ENCODE measurements around the gene PPP1R2C.

DNA sequence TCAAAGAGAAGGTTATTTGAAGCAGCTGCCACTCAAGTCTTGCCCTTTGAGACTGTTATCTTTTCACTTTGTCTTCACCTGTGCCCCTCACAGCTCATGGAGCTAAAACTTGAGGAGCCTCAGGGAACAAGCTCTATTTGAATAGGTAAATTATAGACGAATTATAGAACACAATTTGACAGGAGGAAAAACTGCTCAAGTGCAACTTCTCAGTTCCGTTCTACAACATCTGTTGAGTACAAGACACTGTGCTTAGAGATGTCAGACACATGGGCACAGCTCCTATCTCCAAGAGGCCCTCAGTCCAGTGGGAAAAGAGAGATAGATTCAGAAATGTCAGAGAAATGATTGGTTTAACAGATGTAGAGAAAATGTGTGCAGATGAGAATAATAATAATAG, 5.1 kb downstream of the PPP1R2C start:
- TF ChIP-seq POLR2A (IDR thresholded peaks at IDR 0.05; ENCODE audit: low read depth, low read length) = no peak
- TF ChIP-seq, protein P1, sequence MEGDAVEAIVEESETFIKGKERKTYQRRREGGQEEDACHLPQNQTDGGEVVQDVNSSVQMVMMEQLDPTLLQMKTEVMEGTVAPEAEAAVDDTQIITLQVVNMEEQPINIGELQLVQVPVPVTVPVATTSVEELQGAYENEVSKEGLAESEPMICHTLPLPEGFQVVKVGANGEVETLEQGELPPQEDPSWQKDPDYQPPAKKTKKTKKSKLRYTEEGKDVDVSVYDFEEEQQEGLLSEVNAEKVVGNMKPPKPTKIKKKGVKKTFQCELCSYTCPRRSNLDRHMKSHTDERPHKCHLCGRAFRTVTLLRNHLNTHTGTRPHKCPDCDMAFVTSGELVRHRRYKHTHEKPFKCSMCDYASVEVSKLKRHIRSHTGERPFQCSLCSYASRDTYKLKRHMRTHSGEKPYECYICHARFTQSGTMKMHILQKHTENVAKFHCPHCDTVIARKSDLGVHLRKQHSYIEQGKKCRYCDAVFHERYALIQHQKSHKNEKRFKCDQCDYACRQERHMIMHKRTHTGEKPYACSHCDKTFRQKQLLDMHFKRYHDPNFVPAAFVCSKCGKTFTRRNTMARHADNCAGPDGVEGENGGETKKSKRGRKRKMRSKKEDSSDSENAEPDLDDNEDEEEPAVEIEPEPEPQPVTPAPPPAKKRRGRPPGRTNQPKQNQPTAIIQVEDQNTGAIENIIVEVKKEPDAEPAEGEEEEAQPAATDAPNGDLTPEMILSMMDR (conservative IDR thresholded peaks at IDR 0.05; ENCODE audit: low read depth, low read length) = no peak
- TF ChIP-seq, protein P2, sequence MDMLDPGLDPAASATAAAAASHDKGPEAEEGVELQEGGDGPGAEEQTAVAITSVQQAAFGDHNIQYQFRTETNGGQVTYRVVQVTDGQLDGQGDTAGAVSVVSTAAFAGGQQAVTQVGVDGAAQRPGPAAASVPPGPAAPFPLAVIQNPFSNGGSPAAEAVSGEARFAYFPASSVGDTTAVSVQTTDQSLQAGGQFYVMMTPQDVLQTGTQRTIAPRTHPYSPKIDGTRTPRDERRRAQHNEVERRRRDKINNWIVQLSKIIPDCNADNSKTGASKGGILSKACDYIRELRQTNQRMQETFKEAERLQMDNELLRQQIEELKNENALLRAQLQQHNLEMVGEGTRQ (IDR thresholded peaks at IDR 0.05; ENCODE audit: low read depth, low read length) = no peak
- no peak for TF ChIP-seq SMC3 (IDR thresholded peaks at IDR 0.05; ENCODE audit: low read depth, low read length)
- TF ChIP-seq RCOR1 (IDR thresholded peaks at IDR 0.05; ENCODE audit: insufficient replicate concordance, low read length) = no peak
- TF ChIP-seq BHLHE40 (IDR thresholded peaks at IDR 0.05; ENCODE audit: low read depth, low read length) = no peak
- TF ChIP-seq MAFK (IDR thresholded peaks at IDR 0.05; ENCODE audit: low read depth, low read length) = no peak
- TF ChIP-seq CEBPB (IDR thresholded peaks at IDR 0.05; ENCODE audit: low read depth, low read length) = no peak
- TF ChIP-seq NFE2L2 (IDR thresholded peaks at IDR 0.05; ENCODE audit: low read depth, low read length) = no peak
- TF ChIP-seq MAZ (IDR thresholded peaks at IDR 0.05; ENCODE audit: borderline replicate concordance, low read depth, low read length) = no peak
- TF ChIP-seq FOS (IDR thresholded peaks at IDR 0.05; ENCODE audit: low read depth, low read length) = no peak
- no peak for TF ChIP-seq RAD21 (IDR thresholded peaks at IDR 0.05; ENCODE audit: low read length)
